GM12878 (cell line): ENCODE measurements around the gene ANKRD23. TPM values are rescaled to one million over a fixed set of nuclear protein-coding genes. Genes with fewer than 3 reads are reported as not detected.

Experiments
- ATAC-seq: fragments of 200-7000 bp; cut with Tn5 transposase; 3 replicates; pipeline ENCODE4 v1.9.1; 2020; ENCODE audit warnings: mild to moderate bottlenecking, moderate library complexity
- BruUV-seq: library from RNA; stranded (reverse); fragments of 400-500 nt; replicated peaks from 2 replicates; lab custom pipeline; 2021; lab: Mats Ljungman, UMichigan
- CTCF ChIA-PET: fragments of 300-600 bp; sonication (Branson Sonifier 250); formaldehyde crosslinking; extraction: SDS; loops from one replicate; lab custom pipeline; 2021; ENCODE audit warnings: inconsistent platforms; lab: Yijun Ruan, JAX
- POLR2A ChIA-PET: fragments of 350-600 bp; formaldehyde crosslinking; extraction: SDS; loops from one replicate; lab custom pipeline; 2021; ENCODE audit warnings: inconsistent platforms; lab: Charles Lee
- RAD21 ChIA-PET: fragments of 300-600 bp; sonication (Branson Sonifier 250); formaldehyde crosslinking; loops from one replicate; lab custom pipeline; 2023; ENCODE audit warnings: antibody characterized with exemption; ENCODE audit not compliant: unreplicated experiment; lab: Charles Lee
- SMC1A ChIA-PET: fragments of 300-600 bp; sonication (Branson Sonifier 250); formaldehyde crosslinking; loops from one replicate; lab custom pipeline; 2023; ENCODE audit not compliant: unreplicated experiment, uncharacterized antibody; lab: Charles Lee
- DNase-seq: peaks from one replicate; pipeline ENCODE4 v3.0.0-alpha.2; 2011; ENCODE audit warnings: low read depth, low spot score
- FAIRE-seq: peaks from 3 replicates; lab custom pipeline; 2011; peaks lifted over from hg19 to GRCh38; lab: Jason Lieb, UNC
- H2AFZ ChIP-seq: 2 replicates; pipeline ENCODE4 v1.6.0; 2011; ENCODE audit warnings: low read depth, low read length, control low read depth; ENCODE audit not compliant: control insufficient read depth
- H3K27ac ChIP-seq: 2 replicates; pipeline ENCODE4 v1.5.1; 2011; ENCODE audit warnings: control low read depth; ENCODE audit not compliant: control insufficient read depth, insufficient read depth
- H3K27me3 ChIP-seq, 2 experiments: replicated peaks in 1 of 2; 2 replicates each; pipeline versions ENCODE4 v1.6.0 to v1.6.1; 2011; ENCODE audit warnings: low read length in 1 of 2; ENCODE audit not compliant: control insufficient read depth in 2 of 2, insufficient read depth in 2 of 2
- H3K36me3 ChIP-seq, 2 experiments: 2 replicates each; pipeline ENCODE4 v1.5.1; 2011; ENCODE audit warnings: low read length in 1 of 2; ENCODE audit not compliant: control insufficient read depth in 2 of 2, insufficient read depth in 2 of 2
- H3K4me1 ChIP-seq: 2 replicates; pipeline ENCODE4 v1.6.1; 2011; ENCODE audit warnings: mild to moderate bottlenecking, low read length, moderate library complexity, mixed read lengths; ENCODE audit not compliant: control insufficient read depth, insufficient read depth
- H3K4me2 ChIP-seq: 2 replicates; pipeline ENCODE4 v1.6.0; 2011; ENCODE audit warnings: control low read depth; ENCODE audit not compliant: control insufficient read depth, insufficient read depth
- H3K4me3 ChIP-seq: fragments of 200-600 bp; sonication (generic); 2 replicates; pipeline ENCODE4 v1.5.1; 2016
- H3K79me2 ChIP-seq: 2 replicates; pipeline ENCODE4 v1.6.0; 2011; ENCODE audit warnings: low read length; ENCODE audit not compliant: control insufficient read depth, insufficient read depth
- H3K9ac ChIP-seq: 2 replicates; pipeline ENCODE4 v1.8.0; 2011; ENCODE audit warnings: low read length, control low read depth, mixed read lengths; ENCODE audit not compliant: control insufficient read depth, insufficient read depth
- H3K9me3 ChIP-seq: replicated peaks from 3 replicates; pipeline ENCODE4 v1.5.1; 2011; ENCODE audit warnings: mild to moderate bottlenecking, low read length; ENCODE audit not compliant: control insufficient read depth, insufficient read depth
- H4K20me1 ChIP-seq: 2 replicates; pipeline ENCODE4 v1.6.0; 2011; ENCODE audit not compliant: control insufficient read depth, insufficient read depth
- BCL11A ChIP-seq: IDR thresholded peaks from 2 replicates; pipeline ENCODE4 v1.6.1; 2011; ENCODE audit warnings: low read depth, low read length
- BHLHE40 ChIP-seq, 2 experiments: fragments of 450-650 bp in 1 of 2; IDR thresholded peaks; 2 replicates each; pipeline ENCODE4 v1.6.1; 2011 to 2017; ENCODE audit warnings: low read depth in 2 of 2, borderline replicate concordance in 1 of 2, improper control_type of control experiment in 1 of 2, low read length in 1 of 2, mild to moderate bottlenecking in 1 of 2
- CHD2 ChIP-seq: IDR thresholded peaks from 2 replicates; pipeline ENCODE4 v1.6.1; 2011; ENCODE audit warnings: low read depth, low read length, improper control_type of control experiment, borderline replicate concordance
- DPF2 ChIP-seq: fragments of 450-650 bp; IDR thresholded peaks from 2 replicates; pipeline ENCODE4 v1.6.1; 2017; ENCODE audit warnings: mild to moderate bottlenecking
- HDGF ChIP-seq: fragments of 450-650 bp; IDR thresholded peaks from 2 replicates; pipeline ENCODE4 v1.6.1; 2016; ENCODE audit warnings: antibody characterized with exemption
- JUNB ChIP-seq: IDR thresholded peaks from 2 replicates; pipeline ENCODE4 v1.6.1; 2016; ENCODE audit warnings: antibody characterized with exemption, mild to moderate bottlenecking
- PAX5 ChIP-seq: IDR thresholded peaks from 2 replicates; pipeline ENCODE4 v1.6.1; 2011; ENCODE audit warnings: low read depth, low read length, borderline replicate concordance
- POLR2AphosphoS5 ChIP-seq: IDR thresholded peaks from 2 replicates; pipeline ENCODE4 v1.6.1; 2011; ENCODE audit warnings: mild to moderate bottlenecking, low read length, inconsistent platforms
- RAD51 ChIP-seq: fragments of 450-650 bp; IDR thresholded peaks from 2 replicates; pipeline ENCODE4 v1.6.1; 2016; ENCODE audit warnings: moderate library complexity, mild to moderate bottlenecking, inconsistent platforms
- RUNX3 ChIP-seq: IDR thresholded peaks from 2 replicates; pipeline ENCODE4 v1.6.1; 2012; ENCODE audit warnings: low read length, inconsistent platforms
- SMARCA5 ChIP-seq: fragments of 450-650 bp; IDR thresholded peaks from 2 replicates; pipeline ENCODE4 v1.6.1; 2017; ENCODE audit warnings: mild to moderate bottlenecking
- STAT1 ChIP-seq: fragments of 450-650 bp; conservative IDR thresholded peaks from 2 replicates; pipeline ENCODE4 v1.6.1; 2014; ENCODE audit warnings: antibody characterized with exemption, mild to moderate bottlenecking
- TCF12 ChIP-seq: IDR thresholded peaks from 2 replicates; pipeline ENCODE4 v1.6.1; 2011; ENCODE audit warnings: low read depth, mild to moderate bottlenecking, low read length
- YBX1 ChIP-seq: fragments of 450-650 bp; IDR thresholded peaks from 2 replicates; pipeline ENCODE4 v1.6.1; 2016; ENCODE audit warnings: antibody characterized with exemption
- WGBS: methylation state at CpG from one replicate; pipeline ENCODE4 v1.1.6; 2016; ENCODE audit warnings: low lambda C conversion rate; ENCODE audit not compliant: insufficient replicate concordance, insufficient coverage; ENCODE audit errors: missing lambda C conversion rate; 5-methylcytosine and 5-hydroxymethylcytosine counted together
- in situ Hi-C: fragments of 300-500 bp; cut with MboI; formaldehyde crosslinking; loops from 9 replicates; pipeline ENCODE4 v1.14.3; 2018; ENCODE audit warnings: mixed read lengths
- intact Hi-C: fragments of 100-400 bp; cut with micrococcal nuclease; formaldehyde crosslinking; loops from one replicate; pipeline ENCODE4 v1.14.2; 2022; ENCODE audit not compliant: unreplicated experiment
- polyA plus RNA-seq, 11 experiments: library from polyadenylated mRNA; depleted of rRNA in 4 of 11; unstranded in 6 of 11; stranded (reverse) in 5 of 11; fragments of >200 nt; fragmentation: Nextera tagmentation in 4 of 11; fragmentation: Illumina TruSeq in 1 of 11; extraction: Ambion mirVana in 4 of 11; extraction: Trizol in 1 of 11; gene quantifications; 1 replicate in 1 of 11; 2 replicates in 10 of 11; pipeline versions ENCODE4 v1.2.1 to v1.2.3, GENCODE V29; 2011 to 2016; ENCODE audit warnings: inconsistent platforms in 2 of 11, missing spikeins in 2 of 11, low read depth in 1 of 11
- total RNA-seq, 4 experiments: library from RNA; depleted of rRNA in 3 of 4; stranded (reverse); fragments of >200 nt in 3 of 4; fragmentation: Illumina TruSeq in 1 of 4; extraction: Trizol in 1 of 4; gene quantifications; 2 replicates each; pipeline versions ENCODE4 v1.2.1 to v1.2.3, GENCODE V29; 2013 to 2021
- TF ChIP-seq, protein P1 (sequence below): IDR thresholded peaks from 2 replicates; pipeline ENCODE4 v1.6.1; 2012; ENCODE audit warnings: low read depth, low read length, improper control_type of control experiment
- TF ChIP-seq, protein P2 (sequence below): fragments of 450-650 bp; IDR thresholded peaks from 2 replicates; pipeline ENCODE4 v1.6.1; 2017; ENCODE audit warnings: mild to moderate bottlenecking, low read depth, inconsistent platforms; ENCODE audit not compliant: poor library complexity, severe bottlenecking

The ANKRD23 gene
- total and polyA plus RNA-seq, 10 of the 15 experiments (the other 5 are each of a cell fraction or from before 2014, with no cell fraction given), result 0.34 to 5.3 (median 2.7) TPM

GRCh38 chr2:96809216-96809882, 34.5 kb downstream of the ANKRD23 start:
- POLR2A ChIA-PET, result interaction anchor here (0.5 kb wide), 1 partner anchor 21 kb away, joined by 3 read pairs; no protein-coding TSS in a partner anchor
- Histone ChIP-seq H3K9me3 (no peaks in the 10 kb centered on the region), H3K79me2 (no peaks in the 10 kb centered on the region), H3K9ac (no peak overlapping the region), H3K36me3 (peaks cover 2 to 4% of the 10 kb centered on the region in 2 experiments; a peak in 3 of 4 replicates), H3K27ac (no peak overlapping the region), H3K27me3 (no peaks in the 10 kb centered on the region)
- intact Hi-C loops (no loop called here), in situ Hi-C loops (no loop called here)
- 84% methylated on average over 13 of the region's 13 CpGs for WGBS
- no peak for DNase-seq
- FAIRE-seq, result no peak
- no peak for ATAC-seq
- SMC1A ChIA-PET, result interaction anchor here (1.0 kb wide), 1 partner anchor 182 kb away, joined by 3 read pairs; no protein-coding TSS in a partner anchor
- TF ChIP-seq HDGF (no peak), RUNX3 (no peak), JUNB (no peak), CHD2 (no peak), TCF12 (no peak), RAD51 (no peak), POLR2AphosphoS5 (no peak), YBX1 (no peak), STAT1 (no peak), PAX5 (no peak), DPF2 (no peak), SMARCA5 (no peak), BHLHE40 (IDR thresholded peaks at IDR 0.05; ENCODE audit: borderline replicate concordance in 1 of 2, low read depth in 2 of 2, low read length in 1 of 2) (no peak), BCL11A (no peak)
- TF ChIP-seq, protein P1, sequence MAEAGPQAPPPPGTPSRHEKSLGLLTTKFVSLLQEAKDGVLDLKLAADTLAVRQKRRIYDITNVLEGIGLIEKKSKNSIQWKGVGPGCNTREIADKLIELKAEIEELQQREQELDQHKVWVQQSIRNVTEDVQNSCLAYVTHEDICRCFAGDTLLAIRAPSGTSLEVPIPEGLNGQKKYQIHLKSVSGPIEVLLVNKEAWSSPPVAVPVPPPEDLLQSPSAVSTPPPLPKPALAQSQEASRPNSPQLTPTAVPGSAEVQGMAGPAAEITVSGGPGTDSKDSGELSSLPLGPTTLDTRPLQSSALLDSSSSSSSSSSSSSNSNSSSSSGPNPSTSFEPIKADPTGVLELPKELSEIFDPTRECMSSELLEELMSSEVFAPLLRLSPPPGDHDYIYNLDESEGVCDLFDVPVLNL, result no peak
- TF ChIP-seq, protein P2, sequence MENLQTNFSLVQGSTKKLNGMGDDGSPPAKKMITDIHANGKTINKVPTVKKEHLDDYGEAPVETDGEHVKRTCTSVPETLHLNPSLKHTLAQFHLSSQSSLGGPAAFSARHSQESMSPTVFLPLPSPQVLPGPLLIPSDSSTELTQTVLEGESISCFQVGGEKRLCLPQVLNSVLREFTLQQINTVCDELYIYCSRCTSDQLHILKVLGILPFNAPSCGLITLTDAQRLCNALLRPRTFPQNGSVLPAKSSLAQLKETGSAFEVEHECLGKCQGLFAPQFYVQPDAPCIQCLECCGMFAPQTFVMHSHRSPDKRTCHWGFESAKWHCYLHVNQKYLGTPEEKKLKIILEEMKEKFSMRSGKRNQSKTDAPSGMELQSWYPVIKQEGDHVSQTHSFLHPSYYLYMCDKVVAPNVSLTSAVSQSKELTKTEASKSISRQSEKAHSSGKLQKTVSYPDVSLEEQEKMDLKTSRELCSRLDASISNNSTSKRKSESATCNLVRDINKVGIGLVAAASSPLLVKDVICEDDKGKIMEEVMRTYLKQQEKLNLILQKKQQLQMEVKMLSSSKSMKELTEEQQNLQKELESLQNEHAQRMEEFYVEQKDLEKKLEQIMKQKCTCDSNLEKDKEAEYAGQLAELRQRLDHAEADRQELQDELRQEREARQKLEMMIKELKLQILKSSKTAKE, result no peak
- TF ChIP-seq, all 136 proteins: peak for 0
- Histone ChIP-seq H4K20me1 (no peaks in the 10 kb centered on the region), H2AFZ (no peak overlapping the region), H3K4me1 (peaks cover 4% of the 10 kb centered on the region), H3K4me2 (no peak overlapping the region), H3K4me3 (no peak overlapping the region)
- no TSS peak for BruUV-seq
- ChIA-PET RAD21 (no interaction called here), CTCF (interaction anchor here (0.6 to 1.0 kb wide), 2 partner anchors 8 to 24 kb away, joined by 3 read pairs; no protein-coding TSS in a partner anchor)
